ENCODE measurements around the gene STAT5B.

The STAT5B gene

GRCh38 chr17:42191275-42191608 is 84.9 kb downstream of the STAT5B start:
- DNase-seq: no peak

GRCh38 chr17:42190491-42191274 is 85.5 kb downstream of the STAT5B start:
- no peak for DNase-seq

DNA sequence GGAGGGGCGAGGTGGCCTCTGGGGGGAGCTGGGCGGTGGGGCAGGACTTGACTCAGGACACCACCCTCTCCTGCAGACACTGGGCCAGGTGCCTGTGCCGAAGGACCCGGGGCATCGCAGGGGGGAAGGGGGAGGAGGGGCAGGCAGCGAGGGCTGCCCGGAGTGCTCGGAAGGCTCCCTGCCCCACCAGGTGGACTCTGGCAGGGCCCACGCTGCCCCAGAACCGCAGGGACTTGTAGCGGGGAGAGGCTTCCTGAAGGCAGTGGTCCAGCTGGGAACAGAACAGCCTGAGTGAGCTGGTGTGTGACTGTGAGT is 86.6 kb downstream of the STAT5B start:
- DNase-seq: no peak

DNA sequence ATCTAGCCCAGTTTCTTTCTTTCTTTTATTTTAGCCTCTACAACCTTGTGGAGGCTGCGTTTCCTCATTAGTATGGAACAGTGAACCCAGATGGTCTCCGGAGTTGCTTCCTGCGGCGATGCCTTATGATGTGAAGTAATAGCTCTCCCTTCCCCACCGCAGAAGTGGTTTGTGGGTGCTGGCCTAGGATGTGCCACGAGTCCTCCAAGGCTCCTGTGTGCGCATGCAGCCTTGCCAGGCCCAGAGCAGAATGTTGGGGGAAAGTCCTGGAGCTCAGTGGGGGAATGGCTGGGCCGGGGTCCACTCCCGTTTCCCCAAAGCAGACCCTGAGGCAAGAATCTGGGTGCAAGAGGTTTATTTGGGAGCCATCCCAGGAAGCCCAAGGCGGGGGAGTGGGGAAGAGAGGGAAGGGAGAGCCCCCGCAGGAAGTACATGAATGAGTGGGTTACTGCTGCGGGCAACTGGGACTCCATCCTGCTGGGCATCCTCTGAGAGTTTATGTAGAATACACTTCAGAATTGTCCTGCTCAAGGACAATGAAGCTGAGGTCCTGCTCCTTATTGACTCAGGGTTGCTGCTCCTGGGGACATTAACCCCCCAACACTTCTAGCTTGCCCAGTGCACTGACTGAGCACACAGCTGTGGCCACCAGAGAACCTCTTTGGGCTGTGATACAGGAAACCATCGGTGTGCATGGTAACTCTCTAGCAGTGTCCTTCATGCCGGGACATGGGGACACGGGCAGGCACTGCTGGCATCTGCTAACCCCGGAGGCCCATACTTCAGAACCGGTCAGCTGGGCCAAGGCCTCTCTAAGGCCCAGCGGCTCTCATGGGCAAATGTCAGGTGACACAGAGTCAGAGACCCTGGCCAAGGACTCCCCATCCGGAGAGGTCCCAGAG is 87.2 kb downstream of the STAT5B start:
- DNase-seq: peak; percentile 98

DNA sequence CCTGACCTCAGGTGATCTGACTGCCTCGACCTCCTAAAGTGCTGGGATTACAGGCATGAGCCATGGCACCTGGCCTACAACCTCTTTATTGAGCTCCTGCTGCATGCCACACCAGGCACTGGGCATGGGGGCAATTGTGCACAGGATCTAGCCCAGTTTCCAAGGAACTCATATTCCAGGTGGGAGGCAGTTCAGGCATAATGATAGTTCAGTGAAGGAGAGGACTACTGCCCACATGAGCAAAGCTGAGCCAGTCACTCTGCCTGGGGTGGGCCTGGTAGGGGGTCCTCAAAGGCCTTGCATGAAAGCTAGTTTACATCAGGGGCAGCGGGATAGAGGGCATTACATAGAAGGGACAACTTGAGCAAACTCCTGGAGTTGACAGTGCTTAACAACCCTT is 88.4 kb downstream of the STAT5B start:
- DNase-seq: no peak

DNA sequence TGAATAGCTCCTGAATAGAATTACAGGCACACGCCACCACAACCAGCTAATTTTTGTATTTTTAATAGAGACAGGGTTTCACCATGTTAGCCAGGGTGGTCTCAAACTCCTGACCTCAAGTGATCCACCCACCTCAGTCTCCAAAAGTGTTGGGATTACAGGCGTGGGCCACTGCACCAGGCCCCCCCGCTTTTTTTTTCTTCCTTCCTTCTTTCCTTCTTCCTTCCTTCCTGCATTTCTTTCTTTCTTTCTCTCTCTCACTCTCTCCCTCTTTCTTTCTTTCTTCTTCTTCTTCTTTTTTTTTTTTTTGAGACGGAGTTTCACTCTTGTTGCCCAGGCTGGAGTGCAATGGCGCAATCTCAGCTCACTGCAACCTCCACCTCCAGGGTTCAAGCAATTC is 90.0 kb downstream of the STAT5B start:
- peak; percentile 17 for DNase-seq

GRCh38 chr17:42185621-42185930 is 90.6 kb downstream of the STAT5B start:
- DNase-seq: no peak

- no peak for DNase-seq
Measured at GRCh38 chr17:42184713-42185620, 91.2 kb downstream of the STAT5B start, which contains the start of gene HCRT. TSS of gene HCRT (minus strand) at chr17:42185452. CDS start at chr17:42185365, 87 bp downstream.

DNA sequence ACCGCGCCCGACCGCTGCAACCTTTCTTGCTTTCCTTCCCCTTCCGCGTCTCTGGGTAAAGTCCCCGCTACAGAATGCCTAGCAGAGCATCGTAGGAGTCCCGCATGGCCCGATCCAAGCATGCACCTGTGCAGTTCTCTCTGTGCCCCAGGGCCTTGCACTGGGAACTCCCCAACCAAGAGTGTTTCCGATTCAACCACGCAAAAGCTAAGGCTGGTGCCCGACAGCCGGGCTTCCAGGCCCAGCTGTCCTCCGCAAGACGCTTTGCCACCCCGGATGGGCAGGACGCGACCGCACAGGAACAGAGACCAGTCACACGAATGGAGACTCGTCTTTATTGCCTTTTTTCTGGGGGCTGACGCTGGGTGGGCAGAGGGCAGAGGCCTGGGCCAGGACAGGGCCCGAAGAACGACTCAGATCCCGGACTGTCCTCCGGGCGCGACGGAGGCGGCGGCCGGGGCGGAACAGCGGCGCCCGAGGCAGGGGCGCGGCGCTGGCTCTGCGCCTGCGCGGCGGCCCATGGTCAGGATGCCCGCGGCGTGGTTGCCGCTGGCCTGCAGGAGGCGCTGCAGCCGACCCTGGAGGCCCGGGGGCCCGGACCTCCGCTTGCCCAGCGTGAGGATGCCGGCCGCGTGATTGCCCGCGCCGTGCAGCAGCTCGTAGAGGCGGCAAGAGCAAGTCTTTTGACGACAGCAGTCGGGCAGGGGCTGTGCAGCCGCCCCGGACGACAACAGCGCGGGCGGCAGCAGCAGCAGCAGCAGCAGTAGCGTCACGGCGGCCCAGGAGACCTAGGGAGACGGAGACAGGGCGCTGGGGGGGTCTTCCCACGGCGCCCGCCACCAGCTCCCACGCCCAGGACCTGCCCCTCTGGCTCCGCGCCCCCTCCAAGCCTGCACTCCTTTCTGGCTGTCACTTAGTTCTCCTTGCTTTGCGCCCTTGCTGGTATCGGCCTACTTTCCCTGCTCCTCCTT is 92.2 kb downstream of the STAT5B start:
- DNase-seq: peak; percentile 69

- peak; percentile 46 for DNase-seq
Measured at GRCh38 chr17:42182927-42183734, 93.1 kb downstream of the STAT5B start.

- no peak for DNase-seq
Measured at GRCh38 chr17:42181851-42182207, 94.4 kb downstream of the STAT5B start.

- DNase-seq: peak; percentile 95
Measured at GRCh38 chr17:42180922-42181850, 95.0 kb downstream of the STAT5B start, which contains the start of gene KCNH4. TSS of gene KCNH4 (minus strand) at chr17:42181142. CDS start at chr17:42180945, 197 bp downstream.

GRCh38 chr17:42180411-42180921 is 95.7 kb downstream of the STAT5B start:
- DNase-seq: no peak

- DNase-seq: no peak
Measured at GRCh38 chr17:42179911-42180410, 96.2 kb downstream of the STAT5B start.

GRCh38 chr17:42179335-42179734 is 96.9 kb downstream of the STAT5B start:
- DNase-seq: no peak

- no peak for DNase-seq
Measured at GRCh38 chr17:42178817-42179216, 97.4 kb downstream of the STAT5B start.

DNA sequence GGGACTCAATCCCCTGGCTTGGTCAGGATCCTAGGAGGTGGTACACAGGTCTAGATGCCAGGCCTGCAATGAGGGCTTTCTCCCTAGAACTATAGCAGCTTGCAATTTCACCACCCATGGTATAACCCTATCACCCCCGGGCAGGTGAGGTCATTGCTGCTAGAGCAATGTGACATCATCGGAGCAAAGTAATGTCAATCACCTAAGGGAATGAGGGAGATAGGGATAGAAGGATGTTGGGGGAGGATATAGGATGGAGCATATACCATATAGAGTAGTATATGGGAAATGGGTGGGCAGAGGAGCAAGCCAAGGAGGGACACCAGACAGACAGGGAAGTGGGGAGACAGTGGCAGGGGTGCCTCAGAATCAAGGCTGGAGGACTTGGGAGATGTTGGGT is 98.5 kb downstream of the STAT5B start:
- no peak for DNase-seq

DNA sequence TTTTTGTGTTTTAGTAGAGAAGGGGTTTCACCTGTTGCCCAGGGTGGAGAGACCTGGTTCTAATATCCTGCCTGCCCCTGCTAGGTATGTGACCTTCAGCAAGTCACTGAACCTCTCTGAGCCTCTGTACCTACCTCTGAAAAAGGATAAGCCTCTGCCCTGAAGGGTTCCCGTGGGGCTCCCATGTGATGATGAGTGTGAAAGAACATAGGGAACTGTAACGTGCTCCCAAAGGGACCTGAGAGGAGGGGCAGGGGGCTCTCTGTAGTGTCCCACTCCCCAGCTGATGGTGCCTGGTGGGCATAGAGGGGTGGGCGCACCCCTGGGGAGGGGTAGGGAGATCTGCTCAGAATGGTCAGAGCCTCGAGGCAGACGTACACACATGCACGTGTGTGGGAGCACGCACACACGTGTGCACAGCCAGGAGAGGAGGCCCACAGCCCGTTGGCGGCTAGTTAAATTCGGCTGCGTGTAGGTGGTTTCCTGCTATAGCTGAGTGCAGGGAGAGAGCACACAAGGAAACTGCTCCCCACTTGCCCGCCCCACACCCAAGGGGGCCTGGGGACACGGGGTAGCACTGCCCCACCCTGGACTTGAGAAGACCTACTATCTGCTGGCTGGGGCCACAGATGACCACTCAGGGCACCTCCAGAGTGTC is 101.9 kb downstream of the STAT5B start:
- DNase-seq: no peak

DNA sequence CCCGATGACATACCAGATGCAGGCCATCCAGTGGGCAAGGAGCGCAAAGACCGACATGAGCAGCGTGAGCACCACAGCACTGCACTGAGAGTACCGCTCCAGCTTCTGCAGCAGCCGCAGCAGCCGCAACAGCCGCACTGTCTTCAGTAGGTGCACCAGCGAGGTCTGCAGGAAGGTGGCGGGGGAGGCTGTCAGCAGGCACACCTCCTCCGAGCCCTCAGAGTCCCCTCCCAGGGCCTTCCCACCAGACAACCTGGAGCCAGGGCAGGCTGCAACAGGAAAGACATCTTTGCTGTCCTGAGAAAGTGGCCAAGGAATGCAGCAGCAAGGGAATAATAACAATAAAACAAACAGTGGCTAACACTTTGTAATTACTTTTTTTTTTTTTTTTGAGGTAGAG is 104.4 kb downstream of the STAT5B start:
- no peak for DNase-seq

All from MV-4-11 (cell line).